Measurements from ENCODE around the gene PTPN14.

PTPN14 gene

DNA sequence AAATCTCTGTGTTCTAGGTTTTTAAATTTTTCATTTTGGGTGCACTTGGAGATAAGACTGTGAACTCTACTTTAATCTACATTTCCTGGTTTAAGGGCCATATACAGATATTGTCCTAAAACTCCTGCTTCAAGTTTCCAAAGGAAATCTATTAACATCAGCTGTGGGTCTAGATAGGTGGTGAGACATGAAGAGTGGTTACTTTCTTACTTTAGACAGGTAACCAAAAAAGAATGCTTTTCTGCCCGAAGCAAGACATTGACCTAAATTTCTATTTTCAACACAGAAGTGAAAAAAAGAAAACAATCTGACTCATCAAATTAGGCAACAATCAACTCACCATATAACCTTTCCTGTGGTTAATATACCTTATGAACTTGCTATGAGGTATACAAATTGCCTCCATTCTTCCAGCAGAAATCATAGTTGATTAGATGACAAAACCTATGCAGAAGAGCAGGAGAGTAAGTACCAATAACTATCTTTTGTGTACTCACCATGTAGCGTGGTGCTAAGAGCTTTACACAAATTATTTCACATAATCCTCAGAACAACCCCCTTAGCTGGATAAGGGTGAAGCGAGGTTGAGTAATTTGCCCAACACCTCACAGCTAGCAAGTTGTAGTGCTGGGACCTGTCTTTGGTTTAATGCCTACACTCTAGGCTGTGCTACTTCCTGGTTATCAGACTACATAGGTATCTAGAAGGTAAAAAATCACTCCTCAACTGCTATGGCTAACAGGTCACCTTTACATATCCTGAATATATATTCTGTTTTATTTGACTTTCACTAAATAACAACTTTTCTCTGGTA, 23.4 kb upstream of the PTPN14 start:
- Mint-ChIP-seq H3K36me3 (peaks cover 9% of the 10 kb centered on the region), H3K27ac (no peak overlapping the region), H3K4me1 (peaks cover 6% of the 10 kb centered on the region), H3K27me3 (no peaks in the 10 kb centered on the region), H3K9me3 (peaks cover 18% of the 10 kb centered on the region), H3K4me3 (no peak overlapping the region)
- ATAC-seq, result no peak

DNA sequence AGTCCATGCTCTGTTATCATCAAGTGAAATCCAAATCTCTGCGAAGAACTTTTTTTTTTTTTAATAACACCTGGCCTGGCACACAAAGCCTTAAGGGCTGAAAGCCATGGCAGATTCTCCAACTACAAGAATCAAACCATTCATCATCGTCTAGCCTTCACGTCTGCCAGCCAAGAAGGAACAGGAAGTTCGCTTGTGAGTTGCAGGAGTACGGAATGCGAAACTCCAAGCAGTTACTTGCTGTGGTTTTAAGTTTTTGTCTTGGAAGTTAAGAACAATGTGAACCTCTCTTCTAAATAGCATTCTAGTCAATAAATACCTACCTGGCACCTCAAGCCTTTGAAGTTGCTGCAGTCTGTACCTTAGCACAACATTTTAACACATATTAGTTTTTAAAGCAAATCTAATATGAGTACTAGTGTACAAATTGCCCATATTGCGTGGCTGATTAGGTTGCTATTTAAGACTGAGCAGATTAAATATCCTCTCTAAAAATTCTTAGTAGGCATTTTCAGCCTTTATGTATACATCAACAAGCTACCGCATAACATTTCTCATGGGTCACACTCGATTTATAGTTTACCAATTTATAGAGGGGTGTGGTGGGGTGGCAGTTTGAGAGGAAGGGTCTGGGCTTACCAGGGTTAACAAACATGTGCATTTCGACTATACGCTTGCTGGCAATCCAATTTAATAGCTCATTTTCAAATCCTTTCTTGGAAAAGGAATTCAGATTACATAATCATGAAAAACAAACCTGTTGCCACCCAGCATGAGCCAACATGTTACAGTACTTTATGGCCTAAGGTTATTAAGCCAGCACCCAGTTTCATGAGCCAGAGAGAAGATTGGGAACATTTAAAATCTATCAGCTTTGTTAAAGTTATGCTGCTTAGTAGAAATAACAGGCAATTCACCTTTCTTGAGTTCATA, 22.2 kb upstream of the PTPN14 start:
- no peaks in the 10 kb centered on the region for H3K4me1 Mint-ChIP-seq
- H3K4me3 Mint-ChIP-seq, result no peak overlapping the region
- ATAC-seq, result no peak
- peaks cover 21% of the 10 kb centered on the region for H3K9me3 Mint-ChIP-seq
- H3K36me3 Mint-ChIP-seq, result peaks cover 9% of the 10 kb centered on the region
- no peak overlapping the region for H3K27ac Mint-ChIP-seq
- peaks cover 10% of the 10 kb centered on the region for H3K27me3 Mint-ChIP-seq

DNA sequence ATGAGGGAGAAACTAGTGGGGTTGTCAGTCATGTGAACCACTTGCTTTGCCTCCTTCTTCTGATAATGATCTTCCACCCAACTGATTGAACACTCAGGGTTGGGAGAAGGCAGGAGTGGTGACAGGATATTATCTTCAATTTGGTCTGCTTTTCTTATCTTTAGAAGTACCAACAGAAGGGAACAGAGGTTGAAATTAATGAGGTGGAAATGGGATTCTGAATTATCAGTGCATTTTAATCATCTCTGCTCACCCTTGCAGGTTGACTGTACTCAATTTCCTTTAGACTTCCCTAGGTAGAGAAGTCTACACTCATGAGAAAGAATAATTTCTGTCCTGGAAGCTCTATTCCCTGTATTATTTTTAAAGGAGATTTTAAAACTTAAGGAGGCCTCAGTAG, 19.9 kb upstream of the PTPN14 start:
- Mint-ChIP-seq H3K36me3 (peaks cover 5% of the 10 kb centered on the region), H3K4me3 (no peak overlapping the region), H3K4me1 (no peaks in the 10 kb centered on the region), H3K27ac (no peak overlapping the region), H3K9me3 (peaks cover 8% of the 10 kb centered on the region), H3K27me3 (peaks cover 11% of the 10 kb centered on the region)
- ATAC-seq, result no peak

DNA sequence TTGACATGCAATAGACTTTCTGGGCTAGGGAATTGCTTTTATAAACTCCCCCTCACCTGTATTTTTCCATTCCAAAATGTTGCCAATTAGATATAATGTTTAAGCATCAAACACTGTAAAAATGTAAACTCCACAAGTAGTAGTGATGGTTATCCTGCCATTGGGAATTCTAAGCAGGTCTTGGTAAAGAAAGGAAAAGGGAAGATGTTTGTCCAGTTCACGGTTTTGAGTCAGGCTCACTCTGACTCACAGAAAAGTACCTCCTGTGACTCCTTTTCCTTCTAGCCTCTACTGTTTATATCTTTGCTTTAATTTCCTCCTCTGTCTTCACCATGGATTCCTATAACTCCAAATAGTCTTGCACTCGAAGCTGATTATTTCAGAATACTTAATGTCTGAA, 19.0 kb upstream of the PTPN14 start:
- no peak overlapping the region for H3K27ac Mint-ChIP-seq
- peaks cover 3% of the 10 kb centered on the region for H3K9me3 Mint-ChIP-seq
- H3K27me3 Mint-ChIP-seq, result peaks cover 11% of the 10 kb centered on the region
- no peak overlapping the region for H3K4me3 Mint-ChIP-seq
- H3K36me3 Mint-ChIP-seq, result no peaks in the 10 kb centered on the region
- H3K4me1 Mint-ChIP-seq, result no peaks in the 10 kb centered on the region
- ATAC-seq, result no peak

DNA sequence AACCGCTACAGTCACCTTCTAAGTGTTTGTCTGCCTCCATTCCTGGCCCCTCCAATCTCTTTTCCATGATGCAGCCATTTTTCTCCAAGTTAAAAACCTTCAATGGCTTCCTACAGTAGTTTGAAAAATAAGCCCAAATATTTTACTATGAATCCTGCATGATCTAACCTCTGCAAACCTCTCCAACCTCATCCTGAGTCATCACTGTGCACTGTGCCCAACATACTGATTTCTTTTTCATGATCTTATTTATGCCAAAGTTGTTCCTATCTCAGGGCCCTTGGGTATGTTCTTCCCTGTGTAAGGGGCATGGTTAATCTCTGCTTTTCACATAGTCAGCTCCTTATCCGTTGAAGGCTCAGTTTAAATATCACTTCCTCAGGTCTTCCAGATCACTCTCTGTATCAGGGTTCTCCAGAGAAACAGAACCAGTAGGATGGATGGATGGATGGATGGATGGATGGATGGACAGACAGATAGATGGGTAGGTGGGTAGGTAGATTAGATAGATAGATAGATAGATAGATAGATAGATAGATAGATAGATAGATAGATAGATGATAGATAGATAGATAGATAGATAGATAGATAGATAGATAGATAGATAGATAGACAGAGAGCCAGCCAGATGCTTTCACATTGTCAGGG, 18.1 kb upstream of the PTPN14 start:
- H3K4me3 Mint-ChIP-seq, result no peak overlapping the region

DNA sequence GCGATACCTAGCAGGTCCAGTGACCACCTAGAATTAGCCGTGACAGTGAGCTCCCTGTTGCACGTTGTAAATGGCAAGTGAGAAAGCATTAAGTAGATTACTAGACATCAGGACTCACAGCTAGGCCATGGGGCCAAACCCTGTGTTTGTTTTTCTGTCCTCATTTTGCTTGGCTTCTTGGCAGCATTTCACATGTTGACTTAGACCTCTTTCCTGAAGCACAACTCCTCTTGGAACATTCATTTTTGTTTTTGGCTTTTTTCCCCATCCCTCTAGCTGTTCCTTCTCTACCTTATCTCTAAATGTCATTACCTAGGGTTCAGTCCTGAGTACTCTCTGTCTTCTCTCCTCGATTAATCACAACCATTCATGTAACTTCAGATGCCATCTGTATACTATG, 16.9 kb upstream of the PTPN14 start:
- Mint-ChIP-seq H3K9me3 (peaks cover 3% of the 10 kb centered on the region), H3K4me3 (no peak overlapping the region), H3K36me3 (no peaks in the 10 kb centered on the region), H3K4me1 (no peaks in the 10 kb centered on the region), H3K27me3 (peaks cover 11% of the 10 kb centered on the region), H3K27ac (no peak overlapping the region)
- ATAC-seq, result no peak

More for the DNA sequence above, 18.1 kb upstream of the PTPN14 start:
- Mint-ChIP-seq H3K9me3 (peaks cover 3% of the 10 kb centered on the region), H3K27ac (no peak overlapping the region), H3K27me3 (peaks cover 11% of the 10 kb centered on the region), H3K36me3 (no peaks in the 10 kb centered on the region), H3K4me1 (no peaks in the 10 kb centered on the region)
- ATAC-seq, result no peak

DNA sequence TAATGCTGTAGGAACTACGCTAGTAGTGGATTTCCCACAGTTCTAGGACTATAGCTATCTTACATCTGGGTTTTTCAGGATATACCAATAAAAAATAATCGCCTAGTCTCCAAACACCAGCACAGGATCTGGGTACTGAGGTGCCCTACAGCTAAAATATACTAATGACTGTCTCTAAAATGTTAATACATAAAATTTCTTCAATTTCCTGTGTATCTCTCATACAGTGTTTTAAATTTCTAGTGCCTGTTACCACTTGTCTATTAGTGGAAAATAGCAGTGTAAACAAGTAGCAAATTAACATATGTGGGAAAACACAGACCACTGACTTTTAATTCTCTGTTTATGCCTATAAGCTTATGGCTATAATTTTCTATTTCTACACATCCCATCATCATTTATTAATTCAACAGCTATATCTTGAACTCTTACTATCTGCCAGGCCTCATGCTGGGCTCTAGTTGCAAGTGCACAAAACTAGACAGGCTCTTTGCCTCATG, 16.1 kb upstream of the PTPN14 start:
- Mint-ChIP-seq H3K4me1 (no peaks in the 10 kb centered on the region), H3K36me3 (no peaks in the 10 kb centered on the region)

DNA sequence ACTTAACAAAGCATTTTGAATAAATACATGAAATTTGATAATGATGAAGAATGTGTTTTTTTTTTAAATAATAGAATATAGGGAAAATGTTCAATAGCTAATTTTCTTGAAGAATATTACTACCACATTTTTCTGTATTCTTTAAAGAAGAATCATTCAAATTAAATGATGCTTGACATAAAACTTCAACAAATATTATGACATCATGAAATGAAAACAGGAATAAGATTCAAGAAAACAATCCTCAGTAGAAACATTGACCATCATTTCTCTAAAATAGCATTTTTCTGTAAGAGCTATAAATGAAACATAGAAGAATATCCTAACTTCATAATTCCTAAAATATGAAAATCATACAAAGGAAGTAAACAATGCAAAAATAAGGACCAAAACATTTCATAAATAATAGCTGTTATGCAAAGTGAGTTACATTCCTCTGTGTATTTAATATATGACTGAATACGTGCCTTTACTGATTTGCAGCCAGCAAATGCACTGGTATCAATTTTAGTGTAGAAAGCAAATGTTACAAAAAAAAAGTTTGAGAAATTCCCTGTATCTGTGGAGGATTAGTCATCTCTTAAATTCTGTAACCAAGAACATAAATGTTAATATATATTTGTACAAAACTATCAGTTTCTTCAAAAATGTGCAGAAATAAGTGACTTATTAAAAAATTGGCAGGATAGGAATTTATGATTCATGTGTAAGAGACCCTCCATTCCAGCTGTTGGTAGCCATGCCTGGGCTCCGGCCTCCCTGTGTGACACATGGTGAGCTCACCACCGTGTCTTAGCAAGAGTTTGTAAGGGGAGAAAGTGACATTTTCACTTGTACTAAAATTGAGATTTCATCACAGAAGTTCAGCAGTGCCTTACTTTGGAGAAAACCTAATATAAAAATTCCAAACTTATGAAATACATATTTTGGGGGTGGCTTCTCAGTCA, 15.0 kb upstream of the PTPN14 start:
- Mint-ChIP-seq H3K27me3 (peaks cover 22% of the 10 kb centered on the region), H3K4me1 (no peaks in the 10 kb centered on the region), H3K36me3 (no peaks in the 10 kb centered on the region), H3K27ac (no peak overlapping the region), H3K9me3 (peaks cover 3% of the 10 kb centered on the region), H3K4me3 (no peak overlapping the region)
- ATAC-seq, result no peak

More for the DNA sequence above, 16.1 kb upstream of the PTPN14 start:
- no peak for ATAC-seq
- Mint-ChIP-seq H3K4me3 (no peak overlapping the region), H3K27me3 (peaks cover 11% of the 10 kb centered on the region), H3K9me3 (peaks cover 3% of the 10 kb centered on the region), H3K27ac (no peak overlapping the region)

DNA sequence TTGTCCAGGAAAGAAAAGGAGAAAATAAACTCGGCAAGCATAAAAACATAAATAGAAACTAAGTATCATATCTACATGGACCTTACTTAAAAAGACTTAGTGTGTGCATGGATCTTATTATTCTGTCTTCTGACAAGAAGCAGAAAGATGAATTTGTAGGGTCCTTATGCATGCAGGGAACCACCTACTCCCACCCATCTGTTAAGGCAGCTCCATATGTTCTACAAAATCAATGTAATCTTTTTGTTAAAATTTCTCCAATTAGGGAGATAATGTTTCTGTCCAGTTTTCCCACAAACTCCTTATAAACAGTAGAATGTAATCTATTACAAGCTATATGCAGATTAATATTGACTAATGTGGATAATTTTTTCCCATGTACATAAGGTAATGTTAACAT, 13.9 kb upstream of the PTPN14 start:
- Mint-ChIP-seq H3K27me3 (peaks cover 33% of the 10 kb centered on the region), H3K27ac (no peak overlapping the region), H3K4me1 (no peaks in the 10 kb centered on the region), H3K4me3 (no peak overlapping the region), H3K9me3 (peaks cover 3% of the 10 kb centered on the region), H3K36me3 (no peaks in the 10 kb centered on the region)
- ATAC-seq, result no peak

DNA sequence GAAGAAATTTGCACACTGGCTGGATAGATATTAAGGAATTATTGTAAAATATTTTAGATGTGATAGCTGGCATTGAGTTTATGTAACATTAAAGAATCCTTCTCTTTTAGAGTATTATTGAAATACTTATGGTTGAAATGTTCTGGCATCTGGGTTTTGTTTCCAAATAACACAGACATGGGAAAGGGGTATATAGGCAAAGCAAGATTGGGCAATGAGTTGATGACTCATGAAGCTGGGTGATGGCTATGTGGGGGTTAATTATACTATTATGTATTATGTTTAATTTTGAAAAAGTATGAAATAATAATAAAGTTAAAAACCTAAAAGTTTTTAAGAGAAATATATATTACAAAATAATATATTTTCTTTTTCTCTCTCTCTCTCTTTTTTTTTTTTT, 12.5 kb upstream of the PTPN14 start:
- Mint-ChIP-seq H3K4me3 (no peak overlapping the region), H3K27me3 (peaks cover 35% of the 10 kb centered on the region), H3K27ac (no peak overlapping the region), H3K9me3 (no peaks in the 10 kb centered on the region), H3K4me1 (no peaks in the 10 kb centered on the region), H3K36me3 (no peaks in the 10 kb centered on the region)
- ATAC-seq, result no peak

DNA sequence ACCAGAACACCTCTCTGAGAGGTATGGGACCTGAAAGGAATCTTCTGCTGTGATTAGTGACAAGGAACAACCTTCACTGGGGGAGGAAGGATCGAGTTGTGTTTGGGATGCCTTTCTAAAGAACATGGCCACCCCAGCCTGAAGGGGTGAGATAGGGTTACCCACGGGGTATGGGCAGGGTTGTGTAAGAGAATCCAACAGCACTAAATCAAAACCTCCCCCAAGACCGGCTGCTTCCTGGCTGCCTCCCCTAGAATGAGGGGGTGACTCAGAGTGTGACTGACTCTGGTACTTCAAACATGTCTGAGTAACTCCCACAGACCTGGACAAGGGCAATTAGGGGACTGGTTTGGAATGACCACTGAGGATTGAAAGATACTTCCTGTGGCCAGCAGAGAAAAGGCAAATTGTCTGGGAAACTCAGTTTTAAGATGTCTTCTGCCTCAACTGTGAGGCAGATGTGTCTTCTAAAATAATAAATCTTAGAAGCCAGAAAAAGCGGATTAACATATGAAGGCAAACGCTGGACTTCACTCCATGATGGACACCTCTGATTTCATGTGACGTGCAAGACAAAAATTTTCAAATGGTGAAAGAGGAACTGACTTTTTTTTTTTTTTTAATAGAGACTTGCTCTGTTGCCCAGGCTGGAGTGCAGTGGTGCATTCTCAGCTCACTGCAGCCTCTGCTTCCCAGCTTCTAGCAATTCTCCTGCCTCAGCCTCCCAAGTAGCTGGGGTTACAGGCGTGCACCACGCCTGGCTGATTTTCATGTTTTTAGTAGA, 6.7 kb upstream of the PTPN14 start:
- peaks cover 44% of the 10 kb centered on the region for H3K27me3 Mint-ChIP-seq
- peak; percentile 48 for ATAC-seq
- no peaks in the 10 kb centered on the region for H3K36me3 Mint-ChIP-seq

DNA sequence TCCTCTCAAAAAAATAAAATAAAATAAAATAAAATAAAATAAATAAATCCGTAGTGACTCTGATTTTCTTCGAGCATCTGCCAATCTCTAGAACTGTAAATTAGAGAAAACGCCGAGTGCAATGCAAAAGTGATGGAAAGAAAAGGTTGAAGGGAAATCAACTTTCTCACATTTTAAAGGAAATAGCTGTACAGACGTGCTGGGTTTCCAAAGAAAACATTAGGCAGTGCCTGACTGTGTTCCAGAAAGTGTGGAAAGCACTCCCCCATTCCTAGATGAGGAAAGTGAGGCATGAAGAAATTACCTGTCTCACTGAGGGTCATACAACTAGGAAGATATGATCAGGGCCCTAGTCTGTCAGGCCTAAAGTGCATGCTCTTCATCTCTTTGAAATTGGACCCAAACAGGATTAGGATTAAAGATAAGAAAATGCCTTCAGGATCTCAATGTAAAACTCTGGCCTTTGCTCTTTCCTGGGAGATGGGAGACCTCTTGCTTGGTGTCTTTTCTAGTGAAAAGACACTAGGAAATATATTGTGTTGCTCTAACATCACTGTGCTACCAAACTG, 1.8 kb upstream of the PTPN14 start:
- no peaks in the 10 kb centered on the region for H3K36me3 Mint-ChIP-seq
- no peak overlapping the region for H3K27ac Mint-ChIP-seq
- ATAC-seq, result no peak
- no peak overlapping the region for H3K4me3 Mint-ChIP-seq
- peaks cover 47% of the 10 kb centered on the region for H3K27me3 Mint-ChIP-seq
- H3K9me3 Mint-ChIP-seq, result no peaks in the 10 kb centered on the region
- no peaks in the 10 kb centered on the region for H3K4me1 Mint-ChIP-seq

More for the DNA sequence above, 6.7 kb upstream of the PTPN14 start:
- H3K9me3 Mint-ChIP-seq, result no peaks in the 10 kb centered on the region
- no peak overlapping the region for H3K27ac Mint-ChIP-seq
- H3K4me3 Mint-ChIP-seq, result no peak overlapping the region
- no peaks in the 10 kb centered on the region for H3K4me1 Mint-ChIP-seq

DNA sequence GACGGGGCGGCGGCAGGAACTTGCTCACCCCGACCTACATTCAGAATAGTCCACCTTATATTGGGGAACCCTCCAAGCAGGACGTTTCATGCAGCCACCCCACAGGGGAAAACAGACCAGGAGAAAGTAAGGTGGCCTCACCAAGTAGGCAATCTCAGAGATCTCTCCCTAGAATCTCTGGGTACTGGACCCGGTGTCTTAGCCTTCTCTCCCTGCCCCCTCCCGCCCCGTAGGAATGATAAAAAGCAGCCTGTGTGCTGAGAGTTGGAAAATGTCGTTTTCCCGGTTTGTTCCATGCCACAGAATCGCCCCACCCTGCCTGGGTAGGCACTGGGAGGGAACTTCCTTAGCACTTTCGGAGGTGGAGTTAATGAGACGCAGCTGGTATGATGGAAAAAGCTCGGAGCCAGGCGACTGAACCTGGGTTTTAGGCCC, 789 bp upstream of the PTPN14 start:
- no peak overlapping the region for H3K27ac Mint-ChIP-seq
- H3K4me1 Mint-ChIP-seq, result no peaks in the 10 kb centered on the region
- H3K27me3 Mint-ChIP-seq, result peaks cover 47% of the 10 kb centered on the region
- ATAC-seq, result no peak
- no peaks in the 10 kb centered on the region for H3K36me3 Mint-ChIP-seq
- no peaks in the 10 kb centered on the region for H3K9me3 Mint-ChIP-seq
- H3K4me3 Mint-ChIP-seq, result no peak overlapping the region

All from stimulated activated memory B cell treated with anti-CD40 and anti-IgM and Interleukin-4, amounts not matched to agents 10 μg/mL and 1 μg/mL and 100 μg/mL, for 72 hours (primary cell).